ENCODE results near the gene CSPG4. TPM values are rescaled to one million over a fixed set of nuclear protein-coding genes. Genes with fewer than 3 reads are reported as not detected.
"Not testable (repeated sequence)": the region's sequence is repeated elsewhere in the genome, so short reads cannot be mapped to it uniquely, and the experiment has no call there.

The CSPG4 gene
- polyA plus RNA-seq, 1 experiment = 5.8 TPM

DNA sequence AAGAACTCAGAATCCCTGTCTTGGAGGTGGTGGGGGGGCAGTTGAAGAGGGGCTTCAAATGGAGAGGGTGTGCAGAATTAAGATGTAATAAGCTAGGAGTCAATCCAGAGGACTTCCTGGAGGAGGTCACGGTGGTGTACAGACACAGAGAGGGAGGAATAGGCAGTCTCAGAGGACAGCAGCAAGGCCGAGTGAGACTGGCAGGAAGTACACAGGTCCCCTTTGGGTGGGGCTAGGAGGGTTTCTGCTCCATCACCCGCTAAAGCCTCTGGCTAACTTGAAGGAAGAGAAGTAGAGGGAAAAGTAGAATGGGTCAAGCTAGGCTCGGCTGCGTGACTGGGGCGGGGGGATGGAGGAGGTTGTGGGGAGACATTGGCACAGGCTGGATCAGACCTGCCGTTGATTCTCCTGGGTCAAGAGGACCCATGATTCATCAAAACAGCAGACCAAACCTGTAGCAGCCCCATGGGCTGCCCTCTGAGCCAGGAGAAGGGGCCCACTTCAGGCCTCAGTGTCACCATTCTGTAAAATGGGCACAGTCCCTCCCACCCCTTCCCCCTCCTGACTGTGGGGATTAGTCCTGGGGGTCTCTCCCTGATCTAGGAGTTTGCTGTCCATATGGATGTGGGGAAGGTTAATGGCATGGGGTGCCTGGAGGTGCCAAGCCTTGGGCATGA, 16.9 kb downstream of the CSPG4 start:
- Histone ChIP-seq H3K4me3 (ENCODE audit: low read depth, low read length) (no peak overlapping the region), H3K27me3 (ENCODE audit: control insufficient read depth, insufficient read depth, low read length) (no peaks in the 10 kb centered on the region), H3K27ac (ENCODE audit: low read depth, low read length) (peak overlapping the region; percentile 34), H3K9me3 (ENCODE audit: control insufficient read depth, insufficient read depth, low read length) (no peaks in the 10 kb centered on the region)
- DNase-seq (ENCODE audit: low read depth, low spot score) = no peak
- ChIA-PET POLR2A (no interaction called here), CTCF (interaction anchor here (0.6 kb wide), 1 partner anchor 226 kb away, joined by 3 read pairs; no protein-coding TSS in a partner anchor)
- TF ChIP-seq, protein P1, sequence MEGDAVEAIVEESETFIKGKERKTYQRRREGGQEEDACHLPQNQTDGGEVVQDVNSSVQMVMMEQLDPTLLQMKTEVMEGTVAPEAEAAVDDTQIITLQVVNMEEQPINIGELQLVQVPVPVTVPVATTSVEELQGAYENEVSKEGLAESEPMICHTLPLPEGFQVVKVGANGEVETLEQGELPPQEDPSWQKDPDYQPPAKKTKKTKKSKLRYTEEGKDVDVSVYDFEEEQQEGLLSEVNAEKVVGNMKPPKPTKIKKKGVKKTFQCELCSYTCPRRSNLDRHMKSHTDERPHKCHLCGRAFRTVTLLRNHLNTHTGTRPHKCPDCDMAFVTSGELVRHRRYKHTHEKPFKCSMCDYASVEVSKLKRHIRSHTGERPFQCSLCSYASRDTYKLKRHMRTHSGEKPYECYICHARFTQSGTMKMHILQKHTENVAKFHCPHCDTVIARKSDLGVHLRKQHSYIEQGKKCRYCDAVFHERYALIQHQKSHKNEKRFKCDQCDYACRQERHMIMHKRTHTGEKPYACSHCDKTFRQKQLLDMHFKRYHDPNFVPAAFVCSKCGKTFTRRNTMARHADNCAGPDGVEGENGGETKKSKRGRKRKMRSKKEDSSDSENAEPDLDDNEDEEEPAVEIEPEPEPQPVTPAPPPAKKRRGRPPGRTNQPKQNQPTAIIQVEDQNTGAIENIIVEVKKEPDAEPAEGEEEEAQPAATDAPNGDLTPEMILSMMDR (IDR thresholded peaks at IDR 0.05; ENCODE audit: low read depth, low read length) = no peak

DNA sequence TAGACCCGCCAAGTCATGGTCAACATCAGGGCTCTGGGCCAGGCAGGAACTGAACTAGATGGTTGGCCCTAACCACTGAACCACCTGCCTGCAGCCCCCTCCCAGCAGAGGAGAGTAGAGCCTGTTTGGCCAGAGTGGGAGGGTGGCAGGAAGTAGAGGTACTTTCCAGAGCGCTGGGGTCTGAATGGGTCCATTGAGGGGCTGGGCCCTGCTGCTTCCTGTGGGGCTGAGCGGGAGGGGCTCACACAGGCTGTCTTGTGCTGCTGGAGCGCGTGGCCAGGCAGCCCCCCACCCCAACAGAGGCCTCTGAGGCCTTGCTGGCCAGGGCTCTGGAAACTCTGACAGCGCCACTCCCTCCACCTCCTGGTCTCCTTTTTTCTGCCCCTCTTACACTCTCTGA, 17.4 kb downstream of the CSPG4 start:
- Histone ChIP-seq H3K4me3 (ENCODE audit: low read depth, low read length) (no peak overlapping the region), H3K27me3 (ENCODE audit: control insufficient read depth, insufficient read depth, low read length) (no peaks in the 10 kb centered on the region), H3K9me3 (ENCODE audit: control insufficient read depth, insufficient read depth, low read length) (no peaks in the 10 kb centered on the region), H3K27ac (ENCODE audit: low read depth, low read length) (peak overlapping the region; percentile 97)
- POLR2A ChIA-PET = interaction anchor here (1.0 kb wide), 1 partner anchor 23 kb away, joined by 3 read pairs; no protein-coding TSS in a partner anchor
- TF ChIP-seq, protein P1 (IDR thresholded peaks at IDR 0.05; ENCODE audit: low read depth, low read length) = no peak
- DNase-seq (ENCODE audit: low read depth, low spot score) = no peak
- CTCF ChIA-PET = interaction anchor here (0.6 to 1.4 kb wide), 2 partner anchors 9 to 226 kb away, joined by 3 to 4 read pairs; no protein-coding TSS in a partner anchor

- no peaks in the 10 kb centered on the region for H3K9me3 ChIP-seq (ENCODE audit: control insufficient read depth, insufficient read depth, low read length)
- H3K27me3 ChIP-seq (ENCODE audit: control insufficient read depth, insufficient read depth, low read length) = no peaks in the 10 kb centered on the region
- peak overlapping the region; percentile 27; the same call in 1 of the 2 replicates for H3K4me3 ChIP-seq (ENCODE audit: low read depth, low read length)
- DNase-seq (ENCODE audit: low read depth, low spot score) = peak; percentile 96
- ChIA-PET CTCF (interaction anchor here (0.7 to 1.4 kb wide), 3 partner anchors 8 to 74 kb away, joined by 3 to 4 read pairs (median 3); no protein-coding TSS in a partner anchor), POLR2A (interaction anchor here (1.0 to 1.8 kb wide), 4 partner anchors 22 to 241 kb away, joined by 3 to 4 read pairs (median 3); partner anchors contain the start of gene SNX33)
- TF ChIP-seq, protein P1 (IDR thresholded peaks at IDR 0.05; ENCODE audit: low read depth, low read length) = peak; percentile 43
- H3K27ac ChIP-seq (ENCODE audit: low read depth, low read length) = peak overlapping the region; percentile 97
Measured at GRCh38 chr15:75694241-75695182, 18.1 kb downstream of the CSPG4 start.

DNA sequence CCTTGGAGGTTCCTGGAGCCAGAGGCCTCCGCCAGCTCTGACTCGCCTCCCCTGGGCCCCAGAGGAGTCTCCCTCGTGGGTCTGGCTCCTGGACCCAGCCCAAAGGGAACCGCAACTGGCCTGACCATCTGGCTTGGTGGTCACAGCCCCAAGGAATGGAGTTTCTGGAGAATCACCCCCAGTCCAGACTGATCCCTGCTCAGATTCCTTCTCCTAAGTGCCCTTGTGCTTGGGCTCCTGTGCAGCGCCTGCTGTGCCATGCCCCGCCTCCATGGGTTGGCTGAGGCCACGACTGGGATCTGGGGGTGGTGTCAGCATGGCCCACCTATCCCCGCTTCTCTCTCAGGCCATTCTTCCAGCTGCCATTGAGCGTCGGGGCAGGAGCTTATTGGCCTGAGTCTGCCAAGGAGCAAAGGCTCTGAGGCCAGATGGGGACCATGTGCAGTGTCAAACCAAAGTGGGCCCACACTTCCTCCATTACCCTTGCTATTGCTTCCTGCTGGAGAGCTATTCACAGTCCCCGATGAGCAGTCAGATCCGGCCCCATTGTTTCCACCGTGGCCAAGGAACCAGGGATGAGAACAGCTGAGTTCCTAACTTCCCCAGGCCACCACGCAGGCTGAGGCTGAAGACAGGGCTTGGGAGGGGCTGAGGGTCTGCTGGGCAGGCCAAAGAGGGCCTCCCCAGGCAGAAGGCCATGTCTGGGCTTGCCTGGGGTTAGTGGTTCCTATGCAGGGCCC, 19.0 kb downstream of the CSPG4 start:
- no peaks in the 10 kb centered on the region for H3K9me3 ChIP-seq (ENCODE audit: control insufficient read depth, insufficient read depth, low read length)
- no peak overlapping the region for H3K4me3 ChIP-seq (ENCODE audit: low read depth, low read length)
- POLR2A ChIA-PET = interaction anchor here (0.6 to 1.8 kb wide), 4 partner anchors 25 to 240 kb away, joined by 3 to 4 read pairs (median 3); partner anchors contain the start of gene SNX33
- CTCF ChIA-PET = interaction anchor here (1.1 to 1.4 kb wide), 2 partner anchors 8 to 9 kb away, joined by 3 to 4 read pairs; no protein-coding TSS in a partner anchor
- TF ChIP-seq, protein P1 (IDR thresholded peaks at IDR 0.05; ENCODE audit: low read depth, low read length) = no peak
- H3K27me3 ChIP-seq (ENCODE audit: control insufficient read depth, insufficient read depth, low read length) = no peaks in the 10 kb centered on the region
- DNase-seq (ENCODE audit: low read depth, low spot score) = no peak
- H3K27ac ChIP-seq (ENCODE audit: low read depth, low read length) = peak overlapping the region; percentile 97

DNA sequence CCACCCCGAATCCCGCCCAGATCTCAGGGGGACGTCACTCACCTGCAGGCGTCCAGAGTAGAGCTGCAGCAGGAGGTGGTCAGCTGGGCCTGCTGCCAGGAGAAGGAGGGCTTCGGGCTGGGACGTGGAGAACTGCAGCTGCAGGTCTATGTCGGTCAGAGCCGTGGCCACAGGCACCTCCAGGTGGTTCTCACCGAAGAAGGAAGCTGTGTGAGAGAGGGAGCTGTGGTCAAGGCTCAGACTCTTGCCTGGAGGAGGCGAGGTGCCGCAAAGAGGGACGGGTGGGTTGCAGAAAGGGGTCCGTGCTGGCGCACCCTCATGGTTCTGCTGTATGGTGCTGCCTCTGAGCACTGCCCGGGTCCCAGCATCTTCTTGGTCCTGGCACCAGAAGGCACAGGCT, 19.6 kb downstream of the CSPG4 start:
- not testable (repeated sequence) for H3K9me3 ChIP-seq (ENCODE audit: control insufficient read depth, insufficient read depth, low read length); DNase-seq (ENCODE audit: low read depth, low spot score); H3K4me3 ChIP-seq (ENCODE audit: low read depth, low read length); H3K27me3 ChIP-seq (ENCODE audit: control insufficient read depth, insufficient read depth, low read length)
- CTCF ChIA-PET = interaction anchor here (1.1 kb wide), 1 partner anchor 9 kb away, joined by 3 read pairs; no protein-coding TSS in a partner anchor
- H3K27ac ChIP-seq (ENCODE audit: low read depth, low read length) = peak overlapping the region; percentile 97
- POLR2A ChIA-PET = interaction anchor here (0.6 to 1.8 kb wide), 2 partner anchors 26 to 46 kb away, joined by 3 to 4 read pairs; no protein-coding TSS in a partner anchor

- not testable (repeated sequence) for DNase-seq (ENCODE audit: low read depth, low spot score)
Measured at GRCh38 chr15:75692311-75692710, 20.3 kb downstream of the CSPG4 start.

DNA sequence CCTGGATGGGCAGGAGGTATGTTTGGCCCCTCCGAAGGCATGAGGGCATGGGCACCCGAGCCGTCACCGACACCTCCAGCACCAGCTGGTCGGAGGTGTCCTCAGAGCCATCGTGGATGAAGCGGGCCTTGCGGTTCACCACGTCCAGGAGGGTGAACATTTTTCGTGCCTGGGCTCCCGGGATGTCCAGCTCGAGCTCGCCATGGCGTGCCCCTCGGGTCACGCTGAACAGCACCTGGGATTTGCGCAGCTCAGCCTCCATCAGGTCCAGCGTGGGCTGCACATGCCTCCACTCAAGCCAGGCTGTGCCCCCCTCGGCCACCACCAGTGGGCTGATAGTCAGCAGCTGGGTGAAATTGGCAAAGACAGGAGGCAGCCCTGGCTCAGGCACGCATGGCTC, 23.2 kb downstream of the CSPG4 start:
- H3K9me3 ChIP-seq (ENCODE audit: control insufficient read depth, insufficient read depth, low read length); DNase-seq (ENCODE audit: low read depth, low spot score); POLR2A ChIA-PET; H3K27ac ChIP-seq (ENCODE audit: low read depth, low read length); H3K4me3 ChIP-seq (ENCODE audit: low read depth, low read length); H3K27me3 ChIP-seq (ENCODE audit: control insufficient read depth, insufficient read depth, low read length); CTCF ChIA-PET: not testable (repeated sequence)

More at GRCh38 chr15:75692311-75692710, 20.3 kb downstream of the CSPG4 start:
- H3K27me3 ChIP-seq (ENCODE audit: control insufficient read depth, insufficient read depth, low read length); H3K4me3 ChIP-seq (ENCODE audit: low read depth, low read length); H3K9me3 ChIP-seq (ENCODE audit: control insufficient read depth, insufficient read depth, low read length); POLR2A ChIA-PET; CTCF ChIA-PET; H3K27ac ChIP-seq (ENCODE audit: low read depth, low read length): not testable (repeated sequence)
